ENCODE results near the gene HPS3. TPM values are rescaled to one million over a fixed set of nuclear protein-coding genes. Genes with fewer than 3 reads are reported as not detected.
"Not testable (repeated sequence)": the region's sequence is repeated elsewhere in the genome, so short reads cannot be mapped to it uniquely, and the experiment has no call there.

Gene HPS3, protein sequence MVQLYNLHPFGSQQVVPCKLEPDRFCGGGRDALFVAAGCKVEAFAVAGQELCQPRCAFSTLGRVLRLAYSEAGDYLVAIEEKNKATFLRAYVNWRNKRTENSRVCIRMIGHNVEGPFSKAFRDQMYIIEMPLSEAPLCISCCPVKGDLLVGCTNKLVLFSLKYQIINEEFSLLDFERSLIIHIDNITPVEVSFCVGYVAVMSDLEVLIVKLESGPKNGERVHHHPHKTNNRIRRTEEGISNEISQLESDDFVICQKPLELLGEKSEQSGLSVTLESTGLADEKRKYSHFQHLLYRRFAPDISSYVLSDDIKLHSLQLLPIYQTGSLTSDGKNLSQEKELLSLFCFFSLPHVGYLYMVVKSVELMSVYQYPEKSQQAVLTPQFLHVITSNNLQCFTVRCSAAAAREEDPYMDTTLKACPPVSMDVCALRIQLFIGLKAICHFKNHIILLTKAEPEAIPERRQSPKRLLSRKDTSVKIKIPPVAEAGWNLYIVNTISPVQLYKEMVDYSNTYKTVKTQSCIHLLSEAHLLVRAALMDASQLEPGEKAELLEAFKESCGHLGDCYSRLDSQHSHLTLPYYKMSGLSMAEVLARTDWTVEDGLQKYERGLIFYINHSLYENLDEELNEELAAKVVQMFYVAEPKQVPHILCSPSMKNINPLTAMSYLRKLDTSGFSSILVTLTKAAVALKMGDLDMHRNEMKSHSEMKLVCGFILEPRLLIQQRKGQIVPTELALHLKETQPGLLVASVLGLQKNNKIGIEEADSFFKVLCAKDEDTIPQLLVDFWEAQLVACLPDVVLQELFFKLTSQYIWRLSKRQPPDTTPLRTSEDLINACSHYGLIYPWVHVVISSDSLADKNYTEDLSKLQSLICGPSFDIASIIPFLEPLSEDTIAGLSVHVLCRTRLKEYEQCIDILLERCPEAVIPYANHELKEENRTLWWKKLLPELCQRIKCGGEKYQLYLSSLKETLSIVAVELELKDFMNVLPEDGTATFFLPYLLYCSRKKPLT
- 26.0 and 26.7 TPM in 2 replicates for total RNA-seq (2014; rRNA removed; shearing (Covaris generic))
- polyA plus RNA-seq (2015; cell fraction: cytosol; rRNA removed): 26.6 and 31.5 TPM in 2 replicates
- polyA plus RNA-seq (2015; cell fraction: nucleus; rRNA removed): 30.8 and 33.3 TPM in 2 replicates

DNA sequence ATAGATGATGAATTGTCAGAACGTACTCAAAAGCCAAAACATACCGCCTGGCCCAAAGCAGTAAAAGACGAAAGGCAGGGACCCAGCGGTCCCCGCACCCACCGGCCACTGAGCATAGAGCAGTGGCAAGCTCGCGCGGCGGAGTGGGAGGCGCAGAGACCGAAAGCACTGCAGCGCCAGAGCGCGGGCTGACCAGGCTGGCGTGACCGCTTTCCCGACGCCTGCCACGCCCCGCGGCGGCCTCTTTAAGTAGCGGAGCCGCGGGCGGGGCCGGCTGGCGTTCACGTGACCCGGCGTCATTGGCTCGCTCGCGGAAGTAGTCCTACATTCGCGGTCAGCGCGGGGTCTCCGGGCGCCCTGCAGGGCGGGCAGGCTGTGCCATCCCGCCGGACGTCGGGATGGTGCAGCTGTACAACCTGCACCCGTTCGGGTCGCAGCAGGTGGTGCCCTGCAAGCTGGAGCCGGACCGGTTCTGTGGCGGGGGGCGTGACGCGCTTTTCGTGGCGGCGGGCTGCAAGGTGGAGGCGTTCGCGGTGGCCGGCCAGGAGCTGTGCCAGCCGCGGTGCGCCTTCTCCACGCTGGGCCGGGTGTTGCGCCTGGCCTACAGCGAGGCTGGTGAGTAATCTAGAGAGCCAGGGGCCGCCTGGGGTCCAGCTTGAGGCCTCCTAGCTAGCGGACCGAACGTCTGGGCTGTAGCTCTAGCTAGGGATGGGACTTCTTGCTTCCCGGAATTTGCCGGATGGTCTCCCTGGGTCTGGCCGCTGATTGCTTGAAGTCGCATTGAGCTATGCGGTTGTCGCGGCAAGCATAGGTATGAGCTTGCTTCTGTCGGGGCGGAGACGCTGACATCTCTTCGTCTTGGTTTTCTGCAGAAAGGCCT lies at the start of gene HPS3:
Gene HPS3 (plus strand): TSS at position 313 of the 880 bp plus-strand sequence. CDS start 86 bp downstream, at position 399.
- peak; percentile 96 for DNase-seq (ENCODE audit: low read depth)

- DNase-seq (ENCODE audit: low read depth): no peak
These were observed 49.3 kb upstream of the HPS3 start for GRCh38 chr3:149080011-149080698.

- DNase-seq (ENCODE audit: low read depth): no peak
These were observed 48.7 kb upstream of the HPS3 start for GRCh38 chr3:149080699-149081091.

DNA sequence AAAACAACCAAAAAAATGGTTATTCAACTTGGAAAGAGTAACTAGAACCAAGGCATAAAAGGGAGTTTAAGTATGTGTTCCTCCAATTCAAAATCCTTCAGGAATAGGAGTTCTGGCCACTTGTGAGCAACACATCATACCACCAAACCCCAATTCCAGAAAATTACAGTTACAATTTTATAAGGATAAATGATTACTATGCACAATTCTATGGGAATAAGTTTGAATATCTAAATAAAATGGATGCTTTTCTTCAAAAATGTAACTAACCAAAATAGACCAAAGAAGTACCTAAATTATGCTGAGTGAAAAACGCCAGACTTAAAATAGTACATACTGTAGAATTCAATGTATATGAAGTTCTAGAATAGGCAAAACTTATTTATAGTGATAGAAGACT lies 47.7 kb upstream of the HPS3 start:
- no peak for DNase-seq (ENCODE audit: low read depth)

GRCh38 chr3:149085828-149086231 lies 43.6 kb upstream of the HPS3 start:
- DNase-seq (ENCODE audit: low read depth): no peak

DNA sequence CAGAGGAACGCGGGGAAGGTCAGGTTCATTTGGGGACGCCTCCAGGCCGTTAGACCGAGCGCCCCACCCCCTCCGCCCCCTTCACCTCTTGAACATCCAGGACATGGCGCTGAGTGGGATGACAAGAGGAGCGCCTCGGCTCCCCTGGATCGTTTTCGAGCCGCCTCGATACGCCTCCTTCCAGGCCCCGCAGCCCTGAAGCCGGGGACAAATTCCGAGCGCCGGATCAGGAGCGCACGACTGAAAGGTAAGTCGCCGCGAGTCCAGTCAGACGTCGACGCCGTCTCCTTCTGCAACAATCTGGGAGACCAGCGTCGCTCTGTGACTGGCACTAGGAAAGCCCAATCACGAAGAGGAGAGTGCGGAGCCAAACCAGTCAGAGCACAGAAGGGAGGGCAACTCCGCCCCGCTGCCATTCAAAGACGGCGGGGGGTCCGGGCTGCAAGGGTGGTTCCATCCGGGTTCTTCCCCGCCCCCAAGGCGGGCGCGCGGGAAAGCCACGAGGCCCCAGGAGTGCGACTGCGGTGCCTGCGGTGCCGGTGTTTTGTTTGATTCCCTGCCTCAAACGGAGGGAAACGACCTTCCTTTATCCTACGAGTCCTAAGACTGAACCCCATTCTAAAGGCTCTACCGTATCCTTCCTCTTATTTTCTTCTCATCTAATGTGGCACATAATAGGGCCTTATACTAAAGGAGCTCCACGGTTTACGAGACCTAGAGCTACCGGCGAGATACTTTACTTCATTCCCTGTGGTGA lies 43.0 kb upstream of the HPS3 start, which contains the start of gene HLTF:
Gene HLTF (minus strand): TSS at position 302 of the 757 bp plus-strand sequence. CDS start 197 bp downstream, at position 105.
- peak; percentile 99 for DNase-seq (ENCODE audit: low read depth)

- DNase-seq (ENCODE audit: low read depth): no peak
These were observed 42.2 kb upstream of the HPS3 start for GRCh38 chr3:149087208-149087607.

DNA sequence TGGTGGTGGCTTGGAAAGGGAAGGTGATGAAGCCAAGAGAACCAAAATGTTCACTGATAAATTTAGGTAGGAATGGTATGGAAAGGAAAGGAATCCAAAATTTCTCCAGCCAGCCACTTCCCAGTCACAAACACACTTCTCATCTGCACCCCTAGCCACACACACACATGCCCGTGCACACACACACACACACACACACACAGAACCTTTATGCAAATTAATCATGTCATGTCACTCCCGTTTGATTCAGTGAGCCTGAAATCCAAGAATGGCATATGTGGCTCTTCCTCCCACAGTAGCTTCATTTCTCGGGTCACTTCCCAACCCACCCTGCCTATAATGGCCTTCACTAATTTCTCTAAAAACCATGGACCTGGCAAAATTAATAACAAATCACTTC lies 40.0 kb upstream of the HPS3 start:
- no peak for DNase-seq (ENCODE audit: low read depth)

DNA sequence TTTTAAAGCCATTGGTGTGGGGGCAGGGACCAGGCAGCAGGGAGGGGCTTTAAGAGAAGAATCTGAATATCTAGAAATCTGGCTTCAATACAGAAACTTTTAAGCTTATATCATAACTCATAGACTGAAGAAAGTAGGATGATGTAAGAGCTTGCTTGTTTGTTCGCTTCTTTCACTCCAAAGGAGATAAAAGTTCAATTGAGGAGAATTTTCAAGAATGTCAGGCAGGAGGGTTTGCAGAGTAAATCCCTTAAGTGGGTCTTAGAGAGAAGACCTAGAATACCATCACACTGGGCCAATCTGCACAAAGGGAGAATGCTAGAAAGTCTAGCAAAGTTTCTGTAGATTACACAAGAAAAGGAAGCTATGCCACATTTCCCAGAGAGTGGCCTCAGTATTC lies 39.0 kb upstream of the HPS3 start:
- no peak for DNase-seq (ENCODE audit: low read depth)

- DNase-seq (ENCODE audit: low read depth): no peak
These were observed 38.5 kb upstream of the HPS3 start for GRCh38 chr3:149090907-149091306.

GRCh38 chr3:149091983-149092382 lies 37.5 kb upstream of the HPS3 start:
- DNase-seq (ENCODE audit: low read depth): no peak

DNA sequence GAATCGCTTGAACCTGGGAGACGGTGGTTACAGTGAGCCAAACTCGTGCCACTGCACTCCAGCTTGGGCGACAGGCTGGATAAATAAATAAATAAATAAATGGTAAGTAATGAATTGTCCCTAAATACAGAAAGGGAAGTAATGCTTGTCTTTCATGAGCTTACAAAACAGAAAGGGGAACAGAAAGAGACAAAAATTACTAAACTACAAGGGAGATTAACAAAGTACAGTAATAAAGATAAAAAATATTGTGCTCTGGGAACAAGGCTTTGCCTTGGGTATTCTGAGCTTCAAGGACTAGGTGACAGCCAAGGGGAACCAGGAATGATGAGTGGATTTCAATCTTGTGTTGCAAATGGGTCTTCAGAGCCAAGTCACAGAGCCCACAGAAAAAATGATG lies 34.0 kb upstream of the HPS3 start:
- no peak for DNase-seq (ENCODE audit: low read depth)

DNA sequence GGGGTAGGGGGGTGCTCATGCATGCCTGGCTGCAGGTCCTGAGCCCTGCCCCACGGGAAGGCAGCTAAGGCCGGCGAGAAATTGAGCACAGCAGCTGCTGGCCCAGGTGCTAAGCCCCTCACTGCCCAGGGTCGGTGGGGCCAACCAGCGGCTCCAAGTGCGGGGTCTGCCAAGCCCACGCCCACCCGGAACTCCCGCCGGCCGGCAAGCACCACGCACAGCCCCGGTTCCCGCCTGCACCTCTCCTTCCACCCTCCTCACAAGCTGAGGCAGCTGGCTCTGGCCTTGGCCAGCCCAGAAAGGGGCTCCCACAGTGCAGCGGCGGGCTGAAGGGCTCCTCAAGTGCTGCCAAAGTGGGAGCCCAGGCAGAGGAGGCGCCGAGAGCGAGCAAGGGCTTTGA lies 31.5 kb upstream of the HPS3 start:
- not testable (repeated sequence) for DNase-seq (ENCODE audit: low read depth)

GRCh38 chr3:149101154-149101553 lies 28.3 kb upstream of the HPS3 start:
- no peak for DNase-seq (ENCODE audit: low read depth)

DNA sequence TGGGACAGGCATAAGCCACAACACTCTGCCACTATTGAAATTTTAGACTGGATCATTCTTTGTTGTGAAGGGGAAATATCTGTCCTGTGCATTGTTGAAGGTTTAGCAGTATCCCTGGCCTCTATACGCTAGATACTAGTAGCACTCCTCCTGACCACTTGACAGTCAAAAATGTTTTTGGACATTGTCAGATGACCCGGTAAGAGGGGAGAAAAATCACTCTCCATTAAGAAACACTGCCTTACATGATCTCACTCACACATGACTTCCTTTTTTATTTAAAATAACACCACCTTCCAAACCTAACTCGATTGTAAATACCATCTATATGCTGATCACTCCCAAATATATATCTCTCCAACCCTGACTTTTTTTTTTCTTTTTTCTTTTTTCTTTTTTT lies 27.8 kb upstream of the HPS3 start:
- DNase-seq (ENCODE audit: low read depth): no peak

DNA sequence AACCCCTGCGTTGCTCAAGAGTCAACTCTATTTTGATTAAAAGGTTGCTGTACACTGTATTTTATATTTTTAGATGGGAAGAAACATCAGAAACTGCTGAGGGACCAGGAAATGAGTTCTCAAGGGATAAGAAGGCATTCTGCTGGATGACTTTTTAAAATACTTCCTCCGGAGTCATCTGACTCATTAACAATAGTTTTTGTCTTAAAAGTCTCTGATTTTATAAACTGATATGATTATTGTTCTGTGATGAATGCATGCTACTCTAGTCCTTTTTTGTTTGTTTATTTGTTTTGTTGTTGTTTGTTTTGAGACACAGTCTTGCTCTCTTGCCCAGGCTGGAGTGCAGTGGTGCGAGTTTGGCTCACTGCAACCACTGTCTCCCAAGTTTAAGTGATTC lies 25.0 kb upstream of the HPS3 start:
- DNase-seq (ENCODE audit: low read depth): no peak

GRCh38 chr3:149114458-149114857 lies 15.0 kb upstream of the HPS3 start:
- no peak for DNase-seq (ENCODE audit: low read depth)

- DNase-seq (ENCODE audit: low read depth): no peak
These were observed 14.3 kb upstream of the HPS3 start for GRCh38 chr3:149115114-149115513.

- no peak for DNase-seq (ENCODE audit: low read depth)
These were observed 10.7 kb upstream of the HPS3 start for GRCh38 chr3:149118724-149119123.
